IMR-90 (cell line): ENCODE measurements around the gene CCR9. TPM values are rescaled to one million over a fixed set of nuclear protein-coding genes. Genes with fewer than 3 reads are reported as not detected.

Source experiments
- ATAC-seq: fragments of 200-7000 bp; cut with Tn5 transposase; 2 replicates; pipeline ENCODE4 v1.9.1; 2020; ENCODE audit warnings: low read depth, mild to moderate bottlenecking, moderate library complexity
- BruUV-seq: library from RNA; stranded (reverse); fragments of 400-500 nt; replicated peaks from 2 replicates; lab custom pipeline; 2021; lab: Mats Ljungman, UMichigan
- CTCF ChIA-PET: fragments of 300-600 bp; formaldehyde crosslinking; extraction: SDS; loops from one replicate; lab custom pipeline; 2021; ENCODE audit warnings: antibody characterized with exemption; lab: Yijun Ruan, JAX
- POLR2A ChIA-PET: fragments of 300-600 bp; sonication (Branson Sonifier 250); formaldehyde crosslinking; loops from one replicate; lab custom pipeline; 2022; ENCODE audit warnings: antibody characterized with exemption; ENCODE audit not compliant: unreplicated experiment; lab: Charles Lee
- DNase-seq: peaks from one replicate; pipeline ENCODE4 v3.0.0; 2013
- H2AFZ ChIP-seq: replicated peaks from 2 replicates; pipeline ENCODE3; 2013; ENCODE audit warnings: low read length, mild to moderate bottlenecking; ENCODE audit not compliant: poor library complexity
- H2AK5ac ChIP-seq: 2 replicates; pipeline ENCODE4 v1.6.1; 2013; ENCODE audit warnings: low read depth, low read length, inconsistent platforms
- H2AK9ac ChIP-seq: replicated peaks from 2 replicates; pipeline ENCODE3; 2013; ENCODE audit warnings: mild to moderate bottlenecking, low read depth, low read length, moderate library complexity; ENCODE audit not compliant: poor library complexity
- H2BK120ac ChIP-seq: 2 replicates; pipeline ENCODE4 v1.6.1; 2013; ENCODE audit warnings: low read depth, low read length, inconsistent platforms
- H2BK15ac ChIP-seq: 3 replicates; pipeline ENCODE4 v1.6.1; 2013; ENCODE audit warnings: low read depth, low read length, inconsistent platforms
- H2BK20ac ChIP-seq: 2 replicates; pipeline ENCODE4 v1.6.1; 2013; ENCODE audit warnings: low read depth, mild to moderate bottlenecking, inconsistent platforms, low read length, moderate library complexity
- H2BK5ac ChIP-seq: 2 replicates; pipeline ENCODE4 v1.6.1; 2013; ENCODE audit warnings: mild to moderate bottlenecking, low read depth, low read length, inconsistent platforms; ENCODE audit not compliant: poor library complexity, severe bottlenecking
- H3K14ac ChIP-seq: replicated peaks from 2 replicates; pipeline ENCODE4 v1.6.1; 2013; ENCODE audit warnings: low read depth, low read length, inconsistent platforms
- H3K18ac ChIP-seq: 2 replicates; pipeline ENCODE4 v1.6.1; 2013; ENCODE audit warnings: low read depth, low read length, control low read depth
- H3K23ac ChIP-seq: 2 replicates; pipeline ENCODE4 v1.6.1; 2013; ENCODE audit warnings: low read depth, low read length, inconsistent platforms
- H3K27ac ChIP-seq: 2 replicates; pipeline ENCODE4 v1.5.1; 2013; ENCODE audit warnings: mild to moderate bottlenecking, control low read depth, low read length; ENCODE audit not compliant: insufficient read depth
- H3K27me3 ChIP-seq: 2 replicates; pipeline ENCODE4 v1.6.1; 2013; ENCODE audit warnings: low read length; ENCODE audit not compliant: control insufficient read depth, insufficient read depth
- H3K36me3 ChIP-seq: 2 replicates; pipeline ENCODE4 v1.6.1; 2013; ENCODE audit warnings: low read length, mixed read lengths; ENCODE audit not compliant: control insufficient read depth, insufficient read depth
- H3K4ac ChIP-seq: 2 replicates; pipeline ENCODE4 v1.6.1; 2013; ENCODE audit warnings: low read depth, low read length, inconsistent platforms
- H3K4me1 ChIP-seq: 2 replicates; pipeline ENCODE4 v1.6.1; 2013; ENCODE audit warnings: low read length, mixed read lengths; ENCODE audit not compliant: control insufficient read depth, insufficient read depth
- H3K4me2 ChIP-seq: 2 replicates; pipeline ENCODE4 v1.6.1; 2013; ENCODE audit warnings: low read depth, mild to moderate bottlenecking, control low read depth, low read length, moderate library complexity
- H3K4me3 ChIP-seq: 2 replicates; pipeline ENCODE4 v1.5.1; 2013; ENCODE audit warnings: low read depth, mild to moderate bottlenecking, control low read depth, low read length, moderate library complexity; ENCODE audit not compliant: insufficient read depth
- H3K56ac ChIP-seq: 2 replicates; pipeline ENCODE4 v1.6.1; 2013; ENCODE audit warnings: low read length, inconsistent platforms; ENCODE audit not compliant: insufficient read depth; ENCODE audit errors: extremely low read depth
- H3K79me1 ChIP-seq, 2 experiments: 2 replicates each; pipeline ENCODE4 v1.6.1; 2013; ENCODE audit warnings: low read length in 2 of 2, inconsistent platforms in 1 of 2, low read depth in 1 of 2
- H3K9ac ChIP-seq: 2 replicates; pipeline ENCODE4 v1.6.1; 2013; ENCODE audit warnings: low read depth, low read length, control low read depth
- H3K9me1 ChIP-seq: 2 replicates; pipeline ENCODE4 v1.6.1; 2013; ENCODE audit warnings: low read length, inconsistent platforms; ENCODE audit not compliant: insufficient read depth
- H3K9me3 ChIP-seq: 2 replicates; pipeline ENCODE4 v1.6.1; 2013; ENCODE audit warnings: low read length; ENCODE audit not compliant: control insufficient read depth, insufficient read depth
- H4K20me1 ChIP-seq: 2 replicates; pipeline ENCODE4 v1.6.1; 2013; ENCODE audit warnings: low read length, inconsistent platforms; ENCODE audit not compliant: insufficient read depth
- H4K5ac ChIP-seq: 2 replicates; pipeline ENCODE4 v1.6.1; 2013; ENCODE audit warnings: mild to moderate bottlenecking, low read depth, low read length, control low read depth
- H4K8ac ChIP-seq, 2 experiments: 2 replicates each; pipeline ENCODE4 v1.6.1; 2013; ENCODE audit warnings: low read depth in 2 of 2, low read length in 2 of 2, control low read depth in 1 of 2, inconsistent platforms in 1 of 2
- H4K91ac ChIP-seq: 2 replicates; pipeline ENCODE4 v1.6.1; 2013; ENCODE audit warnings: low read depth, low read length, inconsistent platforms; ENCODE audit not compliant: insufficient read depth
- BHLHE40 ChIP-seq: fragments of 150-350 bp; IDR thresholded peaks from 2 replicates; pipeline ENCODE4 v1.6.1; 2016; ENCODE audit warnings: mild to moderate bottlenecking, low read depth, low read length
- MAFK ChIP-seq: IDR thresholded peaks from 2 replicates; pipeline ENCODE4 v1.6.1; 2012; ENCODE audit warnings: low read depth, low read length, improper control_type of control experiment
- MXI1 ChIP-seq: IDR thresholded peaks from 2 replicates; pipeline ENCODE4 v1.6.1; 2012; ENCODE audit warnings: low read depth, mild to moderate bottlenecking, low read length, moderate library complexity, borderline replicate concordance
- RCOR1 ChIP-seq: IDR thresholded peaks from 2 replicates; pipeline ENCODE4 v1.6.1; 2012; ENCODE audit warnings: mild to moderate bottlenecking, low read length, improper control_type of control experiment; ENCODE audit not compliant: insufficient replicate concordance
- WGBS, 2 experiments: methylation state at CpG; one replicate each; pipeline versions ENCODE4 v1.1.5 to v1.1.7; 2013; ENCODE audit warnings: missing lambda C conversion rate in 2 of 2; ENCODE audit not compliant: insufficient read length in 1 of 2; ENCODE audit errors: extremely low coverage in 2 of 2; 5-methylcytosine and 5-hydroxymethylcytosine counted together
- dilution Hi-C: fragments of 300-500 bp; cut with HindIII; formaldehyde crosslinking; loops from one replicate; pipeline ENCODE4 v1.14.3; 2018; ENCODE audit warnings: low sequenced_read_pairs; ENCODE audit not compliant: unreplicated experiment
- in situ Hi-C: fragments of 300-500 bp; cut with MboI; formaldehyde crosslinking; loops from 3 replicates; pipeline ENCODE4 v1.14.3; 2019; ENCODE audit warnings: low sequenced_read_pairs, inconsistent platforms, mixed read lengths
- intact Hi-C: fragments of 100-400 bp; cut with micrococcal nuclease; formaldehyde crosslinking; loops from 2 replicates; pipeline ENCODE4 v1.10.0; 2022
- polyA plus RNA-seq, 3 experiments: library from polyadenylated mRNA; depleted of rRNA; stranded (reverse); fragments of >200 nt; gene quantifications; 2 replicates each; pipeline ENCODE4 v1.2.3, GENCODE V29; 2012; ENCODE audit warnings: low replicate concordance in 1 of 3
- total RNA-seq: library from RNA; depleted of rRNA; stranded (reverse); fragments of >200 nt; gene quantifications from 2 replicates; pipeline ENCODE4 v1.2.3, GENCODE V29; 2012
- TF ChIP-seq, protein P1 (sequence below): fragments of 150-350 bp; IDR thresholded peaks from 2 replicates; pipeline ENCODE4 v1.6.1; 2016; ENCODE audit warnings: low read depth, mild to moderate bottlenecking, low read length, moderate library complexity, borderline replicate concordance

CCR9 gene
- total and polyA plus RNA-seq, 2 of the 4 experiments (the other 2 are of a cell fraction): not detected

DNA sequence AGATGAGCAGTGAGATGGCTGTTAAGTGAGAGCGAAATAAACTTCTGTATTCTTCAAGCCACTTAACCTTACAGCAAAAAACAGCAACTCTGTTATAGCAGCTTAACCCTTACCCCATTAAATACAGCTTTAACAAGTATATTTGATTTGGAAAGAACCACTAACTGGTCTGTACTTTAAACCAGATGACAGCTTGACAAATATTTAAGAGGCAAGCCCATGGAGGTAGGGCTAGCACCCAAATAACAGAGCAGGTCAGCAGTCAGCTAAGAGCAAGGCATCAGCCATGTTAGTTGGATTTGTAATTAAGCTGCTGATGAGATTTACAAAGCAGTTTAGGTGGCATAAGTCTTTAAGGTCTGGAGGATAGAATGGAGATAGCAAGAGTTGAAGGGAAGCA is 47.9 kb upstream of the CCR9 start:
- TF ChIP-seq, protein P1, sequence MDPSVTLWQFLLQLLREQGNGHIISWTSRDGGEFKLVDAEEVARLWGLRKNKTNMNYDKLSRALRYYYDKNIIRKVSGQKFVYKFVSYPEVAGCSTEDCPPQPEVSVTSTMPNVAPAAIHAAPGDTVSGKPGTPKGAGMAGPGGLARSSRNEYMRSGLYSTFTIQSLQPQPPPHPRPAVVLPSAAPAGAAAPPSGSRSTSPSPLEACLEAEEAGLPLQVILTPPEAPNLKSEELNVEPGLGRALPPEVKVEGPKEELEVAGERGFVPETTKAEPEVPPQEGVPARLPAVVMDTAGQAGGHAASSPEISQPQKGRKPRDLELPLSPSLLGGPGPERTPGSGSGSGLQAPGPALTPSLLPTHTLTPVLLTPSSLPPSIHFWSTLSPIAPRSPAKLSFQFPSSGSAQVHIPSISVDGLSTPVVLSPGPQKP: no peak
- TF ChIP-seq BHLHE40 (no peak), MAFK (no peak), RCOR1 (no peak), MXI1 (no peak)
- H3K4ac ChIP-seq: no peak overlapping the region
- H3K56ac ChIP-seq: no peak overlapping the region
- no peak overlapping the region for H2AK5ac ChIP-seq
- ChIA-PET CTCF (no interaction called here), POLR2A (no interaction called here)
- H3K18ac ChIP-seq: no peak overlapping the region
- no peak overlapping the region for H3K23ac ChIP-seq
- H2BK5ac ChIP-seq: no peak overlapping the region
- no CpG with 5 or more reads among the region's 1 CpG for WGBS, 2 experiments
- DNase-seq (no peak), ATAC-seq (no peak)
- no TSS peak for BruUV-seq
- H4K8ac ChIP-seq: no peak overlapping the region
- no peak overlapping the region for H4K5ac ChIP-seq
- H2BK120ac ChIP-seq: no peak overlapping the region
- H3K27ac ChIP-seq: no peak overlapping the region
- H3K14ac ChIP-seq: no peak overlapping the region
- H3K9me3 ChIP-seq: no peaks in the 10 kb centered on the region
- dilution Hi-C loops: no loop called here
- peaks cover 7% of the 10 kb centered on the region for H3K36me3 ChIP-seq
- no peak overlapping the region for H3K9ac ChIP-seq
- no peak overlapping the region for H4K91ac ChIP-seq
- H3K27me3 ChIP-seq: no peaks in the 10 kb centered on the region
- H2AK9ac ChIP-seq: no peak overlapping the region
- H3K4me2 ChIP-seq: no peak overlapping the region
- in situ Hi-C loops: no loop called here
- 0 out of 2 replicates have a peak, but pooled peaks cover 2% of the 10 kb centered on the region for H3K4me1 ChIP-seq
- H4K20me1 ChIP-seq: no peaks in the 10 kb centered on the region
- H3K4me3 ChIP-seq: no peak overlapping the region
- peaks cover 5% of the 10 kb centered on the region in 2 experiments; a peak in 1 of 4 replicates for H3K79me1 ChIP-seq
- H2BK20ac ChIP-seq: no peak overlapping the region
- no peaks in the 10 kb centered on the region for H3K9me1 ChIP-seq
- no peak overlapping the region for H2BK15ac ChIP-seq
- intact Hi-C loops: no loop called here
- H2AFZ ChIP-seq: no peak overlapping the region
